ENCODE measurements around the gene EZR.

DNA sequence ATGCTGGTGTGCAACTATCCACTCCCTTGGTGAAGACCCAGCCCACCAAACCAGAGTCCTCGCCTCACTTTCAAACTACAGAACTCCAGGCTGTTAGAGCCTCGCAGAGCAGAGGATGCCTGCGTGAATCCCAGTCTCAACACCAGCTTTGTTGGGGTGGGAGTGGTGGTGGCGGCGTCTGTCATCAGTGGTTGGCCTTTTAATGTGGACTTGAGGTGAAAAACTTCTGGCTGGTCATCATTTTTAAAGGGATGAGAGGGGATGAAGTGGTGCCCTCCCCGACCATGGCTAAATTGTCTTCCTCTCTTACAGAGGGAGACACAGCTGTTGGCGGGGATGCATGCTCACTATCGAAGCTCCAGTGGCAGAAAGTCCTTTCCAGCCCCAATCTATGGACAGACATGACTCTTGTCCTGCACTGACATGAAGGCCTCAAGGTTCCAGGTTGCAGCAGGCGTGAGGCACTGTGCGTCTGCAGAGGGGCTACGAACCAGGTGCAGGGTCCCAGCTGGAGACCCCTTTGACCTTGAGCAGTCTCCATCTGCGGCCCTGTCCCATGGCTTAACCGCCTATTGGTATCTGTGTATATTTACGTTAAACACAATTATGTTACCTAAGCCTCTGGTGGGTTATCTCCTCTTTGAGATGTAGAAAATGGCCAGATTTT lies 54.9 kb downstream of the EZR start:
- TF ChIP-seq, protein P1, sequence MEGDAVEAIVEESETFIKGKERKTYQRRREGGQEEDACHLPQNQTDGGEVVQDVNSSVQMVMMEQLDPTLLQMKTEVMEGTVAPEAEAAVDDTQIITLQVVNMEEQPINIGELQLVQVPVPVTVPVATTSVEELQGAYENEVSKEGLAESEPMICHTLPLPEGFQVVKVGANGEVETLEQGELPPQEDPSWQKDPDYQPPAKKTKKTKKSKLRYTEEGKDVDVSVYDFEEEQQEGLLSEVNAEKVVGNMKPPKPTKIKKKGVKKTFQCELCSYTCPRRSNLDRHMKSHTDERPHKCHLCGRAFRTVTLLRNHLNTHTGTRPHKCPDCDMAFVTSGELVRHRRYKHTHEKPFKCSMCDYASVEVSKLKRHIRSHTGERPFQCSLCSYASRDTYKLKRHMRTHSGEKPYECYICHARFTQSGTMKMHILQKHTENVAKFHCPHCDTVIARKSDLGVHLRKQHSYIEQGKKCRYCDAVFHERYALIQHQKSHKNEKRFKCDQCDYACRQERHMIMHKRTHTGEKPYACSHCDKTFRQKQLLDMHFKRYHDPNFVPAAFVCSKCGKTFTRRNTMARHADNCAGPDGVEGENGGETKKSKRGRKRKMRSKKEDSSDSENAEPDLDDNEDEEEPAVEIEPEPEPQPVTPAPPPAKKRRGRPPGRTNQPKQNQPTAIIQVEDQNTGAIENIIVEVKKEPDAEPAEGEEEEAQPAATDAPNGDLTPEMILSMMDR (IDR thresholded peaks at IDR 0.05), result no peak
- TF ChIP-seq POLR2A (IDR thresholded peaks at IDR 0.05), result no peak

Data from Peyer's patch (tissue), 4 donors.